Thymus (tissue), 11 donors: Measurements from ENCODE around the gene CRYAB. TPM values are rescaled to one million over a fixed set of nuclear protein-coding genes. Genes with fewer than 3 reads are reported as not detected.

Source experiments
- DNase-seq, 9 donors: peaks; one replicate each; pipeline ENCODE4 v3.0.0-alpha.2; 2013; ENCODE audit warnings: low spot score in 9 of 9, low read depth in 6 of 9, missing footprints in 1 of 9
- H3K27ac ChIP-seq, 2 donors: one replicate each; pipeline ENCODE4 v1.5.1; 2013; ENCODE audit warnings: control low read depth in 1 of 2, low read depth in 1 of 2, low read length in 1 of 2, mild to moderate bottlenecking in 1 of 2, moderate library complexity in 1 of 2
- H3K27me3 ChIP-seq, 2 donors: one replicate each; pipeline ENCODE4 v1.5.1; 2013; ENCODE audit warnings: low read length in 1 of 2; ENCODE audit not compliant: control insufficient read depth in 2 of 2, insufficient read depth in 1 of 2
- H3K36me3 ChIP-seq, 2 donors: one replicate each; pipeline ENCODE4 v1.5.1; 2013; ENCODE audit warnings: low read length in 1 of 2, mild to moderate bottlenecking in 1 of 2, moderate library complexity in 1 of 2; ENCODE audit not compliant: control insufficient read depth in 2 of 2, insufficient read depth in 2 of 2
- H3K4me1 ChIP-seq, 2 donors: one replicate each; pipeline ENCODE4 v1.5.1; 2013; ENCODE audit warnings: low read length in 2 of 2; ENCODE audit not compliant: control insufficient read depth in 2 of 2, insufficient read depth in 2 of 2
- H3K4me3 ChIP-seq, 2 donors: one replicate each; pipeline ENCODE4 v1.5.1; 2013; ENCODE audit warnings: low read length in 2 of 2, control low read depth in 1 of 2, mild to moderate bottlenecking in 1 of 2
- H3K9me3 ChIP-seq, 2 donors: one replicate each; pipeline ENCODE4 v1.5.1; 2013; ENCODE audit warnings: low read length in 1 of 2, mild to moderate bottlenecking in 1 of 2; ENCODE audit not compliant: control insufficient read depth in 2 of 2, insufficient read depth in 1 of 2
- WGBS: extraction: QIAGEN DNeasy Blood & Tissue Kit; methylation state at CpG from one replicate; pipeline ENCODE4 v1.1.7; 2013; 5-methylcytosine and 5-hydroxymethylcytosine counted together
- polyA plus RNA-seq: library from polyadenylated mRNA; stranded (reverse); fragments of 200-250 nt; gene quantifications from one replicate; pipeline ENCODE4 v1.2.3, GENCODE V29; 2013
- total RNA-seq: library from RNA; stranded (reverse); fragments of 120-200 nt; gene quantifications from one replicate; pipeline ENCODE4 v1.2.4, GENCODE V29; 2013
- donor health status: healthy.

Gene CRYAB
- total and polyA plus RNA-seq, 2 donors: 4.2 to 116 TPM

DNA sequence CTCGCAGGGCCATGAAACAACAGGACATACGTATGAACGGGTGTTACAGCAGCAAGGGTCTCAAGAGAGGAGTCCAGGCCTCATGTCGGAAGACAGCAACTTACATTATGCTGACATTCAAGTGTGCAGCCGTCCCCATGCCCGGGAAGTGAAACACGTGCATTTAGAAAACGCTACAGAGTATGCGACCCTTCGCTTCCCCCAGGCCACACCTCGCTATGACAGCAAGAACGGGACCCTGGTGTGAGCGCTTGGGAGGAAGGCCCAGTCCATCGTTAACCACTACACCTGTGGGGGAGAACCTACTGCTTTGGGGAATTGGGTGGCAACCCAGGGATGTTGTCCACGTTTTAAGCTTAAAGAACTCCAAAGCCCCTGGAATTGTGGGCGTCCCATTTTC, 14.4 kb upstream of the CRYAB start:
- Histone ChIP-seq H3K36me3 (no peaks in the 10 kb centered on the region), H3K4me1 (peaks cover 6 to 17% of the 10 kb centered on the region in 2 donors), H3K27ac (no peak overlapping the region), H3K9me3 (no peaks in the 10 kb centered on the region), H3K27me3 (no peaks in the 10 kb centered on the region), H3K4me3 (no peak overlapping the region)
- 97% methylated on average over 16 of the region's 16 CpGs for WGBS
- peak in 1 of 9 donors; percentile 5 for DNase-seq

DNA sequence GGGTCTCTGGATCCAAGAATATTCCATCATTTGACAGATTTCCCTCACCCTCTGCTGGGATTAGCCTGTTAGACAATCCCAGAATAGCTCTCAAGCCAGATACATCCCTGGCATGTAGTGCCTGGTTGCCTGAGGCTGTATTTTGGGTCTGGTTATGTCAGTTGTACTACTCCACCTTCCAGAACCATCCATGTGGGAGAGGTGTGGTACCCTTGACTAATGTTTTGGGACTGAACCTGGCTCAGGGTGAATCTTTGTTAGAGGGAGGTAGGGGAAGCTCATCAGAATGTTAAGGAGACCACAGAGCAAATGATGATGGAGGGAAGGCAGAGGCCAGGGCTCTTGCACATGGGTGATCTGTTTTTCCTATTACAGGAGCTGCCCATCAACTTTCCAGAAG, 12.4 kb upstream of the CRYAB start:
- H3K9me3 ChIP-seq: no peaks in the 10 kb centered on the region
- no peaks in the 10 kb centered on the region for H3K36me3 ChIP-seq
- H3K27ac ChIP-seq: peak overlapping the region in 1 of 2 donors; percentile 8
- no peak for DNase-seq
- no peak overlapping the region for H3K4me3 ChIP-seq
- H3K27me3 ChIP-seq: no peaks in the 10 kb centered on the region
- peaks cover 6 to 21% of the 10 kb centered on the region in 2 donors for H3K4me1 ChIP-seq

DNA sequence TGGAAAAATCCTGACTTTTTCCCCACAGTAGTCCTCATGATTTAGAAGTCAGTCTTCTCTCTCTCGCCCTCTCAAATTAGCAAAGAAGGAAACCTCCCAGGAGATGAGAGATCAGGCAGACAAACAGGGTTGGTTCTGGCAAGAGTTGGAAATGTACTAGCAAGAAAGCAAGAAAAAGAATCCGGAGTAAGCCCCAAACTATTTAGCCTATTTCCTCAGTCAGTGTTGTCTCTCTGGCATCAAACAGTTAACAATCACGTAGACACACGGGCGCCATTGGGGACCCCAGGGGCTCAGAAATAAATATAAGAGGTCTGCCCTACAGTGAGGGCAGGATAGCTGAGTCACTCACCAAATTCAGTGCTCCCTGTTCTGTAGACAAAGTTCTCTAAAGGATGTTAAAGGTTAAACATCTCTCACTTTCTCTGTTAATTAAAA, 11.8 kb upstream of the CRYAB start:
- 83% methylated on average over 5 of the region's 5 CpGs for WGBS
- H3K9me3 ChIP-seq: no peaks in the 10 kb centered on the region
- H3K36me3 ChIP-seq: no peaks in the 10 kb centered on the region
- H3K4me1 ChIP-seq: peaks cover 6 to 25% of the 10 kb centered on the region in 2 donors
- no peaks in the 10 kb centered on the region for H3K27me3 ChIP-seq
- H3K27ac ChIP-seq: peak overlapping the region in 1 of 2 donors; percentile 46
- DNase-seq: no peak
- no peak overlapping the region for H3K4me3 ChIP-seq

DNA sequence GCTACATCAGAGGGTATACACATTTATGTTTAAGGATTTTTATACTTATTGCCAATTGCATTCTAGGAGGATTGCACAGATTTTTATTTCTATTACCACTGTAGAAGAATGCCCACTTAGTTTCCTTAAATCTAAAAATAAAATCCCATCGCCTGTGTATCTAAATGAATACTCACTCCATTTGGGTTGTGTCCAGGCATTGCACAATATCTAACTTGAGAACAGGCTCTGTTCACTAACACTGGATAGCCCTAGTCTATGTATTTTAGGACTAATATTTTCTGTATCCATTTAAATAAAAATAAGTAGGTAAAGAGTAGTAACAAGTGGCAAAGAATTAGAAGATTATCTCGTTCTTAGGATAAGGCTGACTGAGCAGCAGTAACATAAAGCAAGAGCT, 11.2 kb upstream of the CRYAB start:
- no peak for DNase-seq
- no peak overlapping the region for H3K4me3 ChIP-seq
- WGBS: 46% methylated on average over 2 of the region's 2 CpGs
- no peaks in the 10 kb centered on the region for H3K36me3 ChIP-seq
- no peaks in the 10 kb centered on the region for H3K27me3 ChIP-seq
- no peak overlapping the region for H3K27ac ChIP-seq
- H3K4me1 ChIP-seq: peaks cover 6 to 25% of the 10 kb centered on the region in 2 donors
- no peaks in the 10 kb centered on the region for H3K9me3 ChIP-seq

DNA sequence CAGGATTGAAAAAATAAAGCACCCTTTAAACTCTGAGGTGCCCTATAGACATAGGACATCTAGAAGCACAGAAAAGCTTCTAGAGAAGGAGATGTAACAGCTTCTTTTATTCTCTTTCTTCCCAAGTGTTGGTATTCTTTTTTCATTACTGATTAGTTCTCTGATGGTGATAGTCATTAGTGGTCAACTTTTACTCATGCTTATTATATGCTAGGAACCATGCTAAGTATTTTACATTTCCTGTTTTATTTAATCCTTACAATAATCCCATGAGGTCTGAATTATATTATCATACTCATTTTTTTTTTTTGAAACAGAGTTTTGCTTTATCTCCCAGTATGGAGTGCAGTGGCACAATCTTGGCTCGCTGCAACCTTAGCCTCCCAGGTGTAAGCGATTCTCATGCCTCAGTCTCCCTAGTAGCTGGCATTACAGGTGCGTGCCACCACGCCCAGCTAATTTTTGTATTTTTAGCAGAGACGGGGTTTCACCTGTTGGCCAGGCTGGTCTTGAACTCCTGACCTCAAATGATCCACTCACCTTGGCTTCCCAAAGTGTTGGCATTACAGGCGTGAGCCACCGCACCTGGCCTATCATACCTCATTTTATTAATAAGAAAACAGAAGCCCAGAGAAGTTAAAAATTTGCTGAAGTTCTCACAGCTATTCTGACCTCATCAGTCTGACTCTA, 10.1 kb upstream of the CRYAB start:
- peaks cover 3 to 18% of the 10 kb centered on the region in 2 donors for H3K4me1 ChIP-seq
- H3K27ac ChIP-seq: no peak overlapping the region
- H3K36me3 ChIP-seq: no peaks in the 10 kb centered on the region
- no peaks in the 10 kb centered on the region for H3K9me3 ChIP-seq
- no peak for DNase-seq
- 96% methylated on average over 7 of the region's 7 CpGs for WGBS
- no peak overlapping the region for H3K4me3 ChIP-seq
- H3K27me3 ChIP-seq: no peaks in the 10 kb centered on the region

DNA sequence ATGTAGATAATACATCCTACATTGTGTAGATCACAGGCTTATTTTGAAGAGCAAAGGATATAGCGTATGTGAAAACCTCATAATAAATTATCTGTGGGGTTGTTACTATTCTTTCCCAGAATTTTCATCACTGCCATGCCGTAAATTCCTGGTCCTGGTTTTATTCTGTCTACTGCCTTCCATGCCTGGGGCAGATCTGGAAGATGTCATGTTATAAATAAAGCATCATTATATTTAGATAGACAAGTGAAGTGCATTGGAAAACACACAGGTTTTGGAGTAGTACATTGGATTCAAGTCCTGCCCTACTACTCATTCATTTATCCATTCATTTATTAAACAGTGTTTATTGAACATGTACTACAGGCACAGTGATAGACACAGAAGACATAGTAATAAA, 9.3 kb upstream of the CRYAB start:
- Histone ChIP-seq H3K36me3 (no peaks in the 10 kb centered on the region), H3K4me3 (no peak overlapping the region), H3K4me1 (peaks cover 0 to 11% of the 10 kb centered on the region in 2 donors), H3K27me3 (peaks cover 0 to 4% of the 10 kb centered on the region in 2 donors), H3K27ac (no peak overlapping the region), H3K9me3 (no peaks in the 10 kb centered on the region)
- 98% methylated on average over 2 of the region's 2 CpGs for WGBS
- no peak for DNase-seq

DNA sequence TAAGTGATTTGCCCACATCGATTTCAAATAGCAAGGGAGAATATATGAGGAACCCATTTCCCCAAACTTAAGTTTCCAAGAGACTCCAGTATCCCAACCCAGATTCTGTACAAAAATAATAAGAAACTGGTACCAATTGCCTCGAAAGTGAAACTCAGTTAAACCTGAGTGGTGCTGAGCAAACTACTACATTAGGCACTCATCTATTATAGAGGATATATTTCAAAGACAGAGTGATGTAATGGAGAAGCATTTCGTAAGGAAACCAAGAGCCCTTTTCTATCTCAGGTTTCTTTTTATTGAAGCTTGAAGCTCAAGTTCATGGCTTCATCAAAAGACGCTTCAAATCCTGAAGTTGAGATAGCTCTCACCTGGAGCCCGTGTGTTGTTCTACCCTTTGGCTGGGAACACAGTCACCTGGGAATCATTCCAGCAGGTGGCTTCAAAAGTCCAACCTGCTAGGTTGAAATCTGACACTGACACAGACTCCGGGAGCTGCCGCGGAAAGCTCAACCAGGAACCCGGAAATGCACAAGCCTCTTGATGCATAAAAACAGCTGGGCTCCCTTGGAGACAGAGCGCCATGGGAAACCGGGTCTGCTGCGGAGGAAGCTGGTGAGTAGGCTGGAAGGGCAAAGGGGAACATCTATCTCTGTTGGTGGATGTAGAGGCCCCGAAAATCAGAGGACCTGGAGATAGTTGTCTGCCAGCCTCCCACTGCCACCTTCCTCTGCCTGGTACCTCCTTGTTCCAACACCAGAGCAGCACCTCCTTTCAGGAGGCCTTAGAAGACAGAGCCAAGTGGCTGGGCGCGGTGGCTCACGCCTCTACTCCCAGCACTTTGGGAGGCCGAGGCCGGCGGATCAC, 7.1 kb upstream of the CRYAB start, which contains the start of gene C11orf52:
TSS of gene C11orf52 (plus strand) at position 524 of the 867 bp plus-strand sequence. CDS start at position 584, 60 bp downstream.
- no peaks in the 10 kb centered on the region for H3K9me3 ChIP-seq
- peaks cover 0 to 19% of the 10 kb centered on the region in 2 donors for H3K27me3 ChIP-seq
- H3K27ac ChIP-seq: peak within 1 kb of the TSS; percentile 32 to 65
- H3K4me3 ChIP-seq: no peak within 1 kb of the TSS
- 84% methylated on average over 19 of the region's 19 CpGs for WGBS
- DNase-seq: peak in 2 of 9 donors; percentile 30 to 60
- H3K4me1 ChIP-seq: peaks cover 0 to 7% of the 10 kb centered on the region in 2 donors
- no peaks in the 10 kb centered on the region for H3K36me3 ChIP-seq

DNA sequence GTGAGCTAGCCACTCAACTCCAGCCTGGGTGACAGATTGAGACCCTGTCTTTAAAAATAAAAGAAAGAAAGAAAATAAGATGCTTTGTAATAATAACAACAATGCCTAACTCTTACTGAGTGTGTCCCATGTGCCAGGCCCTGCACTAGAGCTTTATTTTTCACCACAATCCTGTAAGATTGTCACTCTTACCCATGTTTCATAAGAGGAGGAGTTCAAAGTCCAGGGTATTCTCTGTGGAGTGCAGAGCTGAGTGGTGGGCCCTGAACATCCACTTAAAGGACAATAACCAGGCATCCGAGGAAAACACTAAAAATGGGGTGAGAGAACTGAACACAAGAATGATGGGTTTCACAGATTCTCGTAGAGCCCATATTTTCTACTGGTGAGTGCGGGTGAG, 6.2 kb upstream of the CRYAB start:
- no peak for DNase-seq
- no peak overlapping the region for H3K4me3 ChIP-seq
- no peaks in the 10 kb centered on the region for H3K9me3 ChIP-seq
- 97% methylated on average over 3 of the region's 3 CpGs for WGBS
- H3K27ac ChIP-seq: peak overlapping the region; percentile 15 to 32
- H3K4me1 ChIP-seq: peaks cover 0 to 7% of the 10 kb centered on the region in 2 donors
- H3K36me3 ChIP-seq: no peaks in the 10 kb centered on the region
- H3K27me3 ChIP-seq: peaks cover 4 to 27% of the 10 kb centered on the region in 2 donors

DNA sequence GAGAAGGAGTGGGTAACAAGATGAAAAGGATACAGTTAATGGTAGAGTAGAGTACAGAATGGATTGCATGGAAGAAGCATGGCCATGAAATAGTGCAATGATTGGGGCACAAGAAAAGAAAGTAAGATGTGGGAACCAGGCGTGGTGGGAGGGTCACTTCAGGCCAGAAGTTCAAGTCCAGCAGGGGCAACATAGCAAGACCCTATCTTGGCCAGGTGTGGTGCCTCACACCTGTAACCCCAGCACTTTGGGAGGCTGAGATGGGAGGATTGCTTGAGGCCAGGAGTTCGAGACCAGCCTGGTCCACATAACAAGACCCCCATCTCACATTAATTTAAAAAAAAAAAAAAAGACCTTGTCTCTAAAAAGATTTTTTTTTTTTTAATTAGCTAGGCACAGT, 5.7 kb upstream of the CRYAB start:
- DNase-seq: no peak
- no peaks in the 10 kb centered on the region for H3K9me3 ChIP-seq
- H3K4me1 ChIP-seq: peaks cover 0 to 10% of the 10 kb centered on the region in 2 donors
- H3K36me3 ChIP-seq: no peaks in the 10 kb centered on the region
- WGBS: 93% methylated on average over 2 of the region's 2 CpGs
- H3K27me3 ChIP-seq: peaks cover 8 to 32% of the 10 kb centered on the region in 2 donors
- no peak overlapping the region for H3K4me3 ChIP-seq
- no peak overlapping the region for H3K27ac ChIP-seq
